GM19468 (cell line): ENCODE measurements around the gene WDFY2.
"Not testable (repeated sequence)": the region's sequence is repeated elsewhere in the genome, so short reads cannot be mapped to it uniquely, and the experiment has no call there.

Source experiments
- ATAC-seq: cut with Tn5 transposase; IDR thresholded peaks from one replicate; pipeline ENCODE4 v1.9.1; 2021; ENCODE audit warnings: mild to moderate bottlenecking, moderate library complexity, moderate number of reproducible peaks; ENCODE audit not compliant: unreplicated experiment; ENCODE audit errors: extremely low read depth

WDFY2 gene

DNA sequence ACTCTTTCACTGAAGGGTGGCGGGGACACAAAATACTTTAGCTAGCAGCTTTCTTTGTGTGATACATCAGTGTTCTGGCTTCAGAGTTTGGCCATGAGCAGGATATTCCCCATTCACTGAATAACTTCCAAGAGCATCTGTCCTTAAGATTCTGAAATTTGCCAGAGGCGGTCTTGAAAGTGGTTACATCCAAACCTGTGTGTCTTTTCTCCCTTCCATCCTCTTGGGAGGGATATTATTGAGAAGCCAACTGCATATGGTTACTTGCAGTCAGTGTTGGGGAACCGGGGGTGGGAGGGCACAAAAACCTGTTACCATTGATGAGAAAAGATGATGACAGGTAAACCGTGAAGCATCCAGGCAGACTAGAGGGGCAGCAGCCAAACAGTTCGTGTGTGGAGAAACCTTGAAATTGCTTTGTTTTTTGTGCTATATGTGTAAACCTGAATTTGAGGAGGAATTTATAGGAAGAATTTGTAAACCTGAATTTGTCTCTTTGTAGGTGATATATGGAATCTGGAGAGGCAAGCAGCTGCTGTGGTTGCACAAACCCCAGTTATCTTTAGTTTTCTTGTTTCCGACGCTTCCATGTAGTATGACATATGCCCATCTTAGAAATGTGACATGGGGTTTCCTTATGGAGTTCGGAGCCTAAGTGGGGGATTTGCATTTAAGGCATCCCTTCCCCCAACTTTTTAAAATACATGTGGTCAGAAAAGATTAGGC is 104.8 kb downstream of the WDFY2 start:
- ATAC-seq = no peak

DNA sequence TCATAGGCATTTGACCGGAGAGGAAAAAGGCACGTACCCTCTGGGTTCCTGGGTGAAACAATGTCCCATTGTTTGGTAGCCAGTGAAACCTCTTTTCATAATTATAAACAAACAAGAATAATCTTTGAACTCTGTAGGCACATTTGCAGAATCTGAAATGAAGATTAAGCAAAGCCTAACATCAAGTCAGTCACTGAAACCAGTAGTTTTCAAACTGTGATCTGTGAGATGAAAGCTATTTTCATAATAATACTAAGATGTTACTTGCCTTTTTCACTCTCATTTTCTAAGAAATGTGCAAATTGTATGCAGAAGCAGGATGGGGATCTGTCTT is 105.4 kb downstream of the WDFY2 start:
- no peak for ATAC-seq

DNA sequence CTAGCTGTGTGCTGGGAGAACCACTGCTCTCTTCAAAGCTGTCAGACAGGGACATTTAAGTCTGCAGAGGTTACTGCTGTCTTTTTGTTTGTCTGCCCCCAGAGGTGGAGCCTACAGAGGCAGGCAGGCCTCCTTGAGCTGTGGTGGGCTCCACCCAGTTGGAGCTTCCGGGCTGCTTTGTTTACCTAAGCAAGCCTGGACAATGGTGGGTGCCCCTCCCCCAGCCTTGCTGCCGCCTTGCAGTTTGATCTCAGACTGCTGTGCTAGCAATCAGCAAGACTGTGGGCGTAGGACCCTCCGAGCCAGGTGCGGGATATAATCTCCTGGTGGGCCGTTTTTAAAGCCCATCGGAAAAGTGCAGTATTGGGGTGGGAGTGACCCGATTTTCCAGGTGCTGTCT is 111.4 kb downstream of the WDFY2 start:
- ATAC-seq = not testable (repeated sequence)

DNA sequence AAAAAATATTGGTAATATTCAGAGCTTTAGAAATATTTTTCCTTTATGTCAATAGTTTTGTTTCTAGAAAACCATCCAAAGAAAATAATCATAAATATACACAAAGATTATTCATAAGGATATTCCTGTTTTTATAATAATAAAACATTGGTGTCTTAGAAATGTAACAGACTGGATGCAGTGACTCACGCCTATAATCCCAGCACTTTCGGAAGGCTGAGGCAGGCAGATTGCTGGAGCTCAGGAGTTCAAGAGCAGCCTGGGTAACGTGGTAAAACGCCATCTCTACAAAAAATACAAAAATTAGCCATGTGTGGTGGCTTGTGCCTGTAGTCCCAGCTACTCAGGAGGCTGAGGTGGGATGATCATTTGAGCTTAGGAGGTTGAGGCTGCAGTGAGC is 112.9 kb downstream of the WDFY2 start:
- ATAC-seq = no peak

DNA sequence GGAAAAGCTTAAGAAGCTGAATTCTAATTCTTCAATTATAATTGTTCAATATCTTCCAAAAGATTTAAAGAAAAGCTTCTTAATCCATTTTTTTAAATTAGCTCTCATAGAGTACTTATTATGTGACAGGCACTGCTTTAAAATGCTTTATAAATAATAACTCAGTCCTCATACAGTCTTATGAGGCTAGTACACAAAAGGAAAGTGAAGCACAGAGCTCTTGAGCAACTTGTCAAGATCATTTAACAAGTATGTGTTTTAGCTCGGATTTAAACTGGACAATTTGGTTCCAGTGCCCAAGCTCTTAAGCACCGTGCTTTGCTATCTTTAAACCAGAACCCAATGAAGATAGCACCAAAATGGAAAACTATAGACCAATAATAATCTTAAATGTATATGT is 113.6 kb downstream of the WDFY2 start:
- ATAC-seq = no peak

DNA sequence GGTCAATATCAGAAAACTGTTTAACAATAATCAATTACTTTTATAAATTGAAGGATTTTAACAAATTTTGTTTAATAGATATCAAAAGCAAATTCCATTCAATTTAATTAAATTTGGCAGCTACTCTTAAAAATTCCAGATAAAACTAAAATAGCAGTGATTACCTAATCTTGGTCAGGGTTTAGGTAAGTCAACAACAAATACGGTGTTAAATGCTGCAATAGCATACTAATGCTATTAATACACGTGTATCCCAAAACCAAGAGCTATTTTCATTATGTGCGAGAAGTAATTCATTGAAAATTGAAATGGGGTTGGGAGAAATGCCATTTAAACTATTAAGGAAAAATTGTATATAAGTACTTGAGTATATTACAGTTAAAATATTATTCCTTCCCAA is 114.1 kb downstream of the WDFY2 start:
- ATAC-seq = no peak

DNA sequence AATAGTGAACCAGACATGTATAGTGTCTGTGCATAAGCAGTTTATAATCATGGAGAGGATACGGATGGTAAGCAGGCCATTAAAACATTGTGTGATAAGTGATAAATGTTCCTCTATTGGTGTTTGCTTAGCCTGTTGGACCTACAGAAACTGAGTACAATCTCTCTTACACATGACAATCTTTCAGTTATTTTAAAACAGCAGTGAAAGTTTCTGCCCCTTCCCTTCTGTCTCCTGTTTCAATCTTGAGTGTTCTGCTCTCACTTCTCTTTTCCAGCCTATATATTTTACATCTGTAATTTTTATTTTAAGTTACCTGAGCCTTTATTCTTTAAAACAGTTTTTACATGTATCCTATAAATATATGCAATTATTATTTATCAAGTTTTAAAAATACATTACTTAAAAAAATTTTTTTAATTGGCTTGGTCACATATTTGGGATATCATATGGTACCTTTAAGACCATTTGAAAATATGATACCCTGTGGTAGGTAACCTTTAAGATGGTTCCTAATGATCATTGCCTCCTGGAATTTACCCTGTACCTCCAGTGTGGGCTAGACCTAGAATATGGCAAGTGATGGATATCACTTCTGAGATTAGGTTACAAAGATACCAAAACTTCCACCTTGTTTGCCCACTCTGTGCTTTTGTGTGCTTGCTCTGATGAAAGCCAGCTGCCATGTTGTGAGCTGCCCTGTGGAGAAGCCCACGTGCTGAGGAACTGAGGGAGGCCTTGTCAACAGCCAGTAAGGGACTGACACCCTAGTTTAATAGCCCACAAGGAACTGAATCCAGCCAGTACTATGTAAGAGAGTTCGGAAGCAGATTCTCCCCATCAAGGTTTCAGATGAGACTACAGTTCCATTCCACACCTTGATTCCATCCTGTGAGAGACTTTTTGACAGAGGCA is 120.4 kb downstream of the WDFY2 start:
- ATAC-seq = peak; percentile 66

DNA sequence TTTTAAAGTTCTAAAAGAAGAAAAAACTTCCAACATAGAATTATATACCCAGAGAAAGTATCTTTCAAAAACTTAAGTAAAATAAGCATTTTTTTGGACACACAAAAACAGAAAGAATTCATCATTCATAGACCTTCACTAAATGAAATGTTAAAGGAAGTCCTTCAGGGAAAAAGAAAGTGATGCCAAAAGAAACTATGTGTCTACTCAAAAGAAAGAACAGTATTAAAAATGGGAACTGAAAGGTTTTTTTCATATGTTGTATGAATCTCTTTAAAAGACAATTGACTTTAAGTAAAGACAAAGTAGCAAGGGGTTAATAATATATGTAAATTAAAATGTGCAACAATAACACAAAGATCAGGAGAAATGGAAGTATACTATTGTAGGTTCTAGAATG is 123.2 kb downstream of the WDFY2 start:
- no peak for ATAC-seq

DNA sequence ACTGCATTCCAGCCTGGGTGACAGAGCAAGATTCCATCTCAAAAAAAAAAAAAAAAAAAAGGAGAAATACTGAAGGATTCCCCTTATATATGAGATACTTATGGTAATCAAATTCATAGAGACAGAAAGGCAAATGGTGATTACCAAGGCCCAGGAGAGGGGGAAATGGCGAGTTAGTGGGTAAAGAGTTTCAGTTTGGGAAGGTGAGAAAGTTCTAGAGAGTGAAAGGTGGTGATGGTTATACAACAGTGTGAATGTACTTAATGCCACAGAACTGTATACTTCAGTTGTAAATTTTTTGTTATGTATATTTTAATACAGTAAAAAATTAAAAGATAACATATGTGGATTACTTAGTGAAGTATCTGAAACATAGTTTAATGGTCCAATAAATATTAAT is 129.5 kb downstream of the WDFY2 start:
- no peak for ATAC-seq

DNA sequence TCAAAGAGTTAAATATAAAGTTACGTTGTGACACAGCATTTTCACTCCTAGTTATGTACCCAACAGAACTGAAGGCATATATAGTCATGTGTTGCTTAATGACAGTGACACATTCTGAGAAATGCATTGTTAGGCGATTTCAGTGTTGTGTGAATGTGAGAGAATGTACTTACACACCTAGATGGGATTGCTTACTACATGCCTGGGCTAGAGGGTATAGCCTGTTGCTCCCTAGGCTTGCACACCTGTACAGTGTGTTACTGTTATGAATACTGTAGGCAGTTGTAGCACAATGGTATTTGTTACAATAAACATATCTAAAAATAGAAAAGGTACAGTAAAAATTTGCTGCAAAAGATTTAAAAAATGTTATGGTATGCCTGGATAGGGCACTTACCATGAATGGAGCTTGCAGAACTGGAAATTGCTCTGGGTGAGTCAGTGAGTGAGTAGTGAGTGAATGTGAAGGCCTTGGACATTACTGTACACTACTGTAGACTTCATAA is 130.5 kb downstream of the WDFY2 start:
- no peak for ATAC-seq

DNA sequence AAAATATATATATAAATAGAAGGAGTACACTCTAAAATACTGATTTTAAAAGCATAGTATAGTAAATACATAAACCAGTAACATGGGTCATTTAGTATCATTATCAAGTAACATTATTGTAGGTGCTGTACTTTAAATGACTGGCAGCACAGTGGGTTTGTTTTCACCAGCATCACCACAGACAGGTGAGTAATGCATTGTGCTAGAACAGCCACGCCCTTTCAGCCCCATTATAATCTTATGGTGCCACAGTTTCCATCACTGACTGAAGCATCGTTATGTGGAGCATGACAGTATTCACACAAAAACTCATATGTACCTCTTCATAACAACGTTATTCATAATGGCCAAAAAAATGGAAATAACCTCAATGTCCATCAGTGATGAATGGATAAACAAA is 131.4 kb downstream of the WDFY2 start:
- ATAC-seq = no peak

DNA sequence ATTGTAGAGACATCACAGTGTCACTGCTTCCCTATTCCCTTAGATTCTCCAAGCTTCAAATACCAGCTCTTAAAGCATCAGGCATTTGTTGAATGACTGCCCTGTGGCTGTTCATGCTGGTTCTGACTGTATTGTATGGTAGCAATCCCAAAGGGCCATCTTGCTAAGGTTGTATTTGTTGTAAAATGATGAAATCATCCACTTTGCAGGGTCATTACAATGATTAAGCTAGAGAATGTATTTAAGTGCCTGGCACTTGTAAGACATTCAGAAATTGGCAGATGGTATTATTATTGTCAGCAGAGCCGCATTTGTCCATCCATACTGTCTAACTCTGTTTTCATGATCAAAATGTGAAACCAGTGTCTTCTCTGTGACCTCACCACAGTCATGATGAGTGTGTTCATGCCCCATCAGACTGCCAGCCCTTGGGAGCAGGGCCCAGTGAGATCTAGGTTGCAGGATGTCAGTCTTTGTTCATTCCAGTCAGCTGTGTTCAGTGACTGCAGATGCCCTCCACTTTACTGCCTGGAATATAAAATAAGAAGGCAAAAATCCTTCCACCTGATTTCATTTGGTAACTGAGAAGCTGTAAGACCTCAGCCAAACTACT is 133.6 kb downstream of the WDFY2 start:
- no peak for ATAC-seq

DNA sequence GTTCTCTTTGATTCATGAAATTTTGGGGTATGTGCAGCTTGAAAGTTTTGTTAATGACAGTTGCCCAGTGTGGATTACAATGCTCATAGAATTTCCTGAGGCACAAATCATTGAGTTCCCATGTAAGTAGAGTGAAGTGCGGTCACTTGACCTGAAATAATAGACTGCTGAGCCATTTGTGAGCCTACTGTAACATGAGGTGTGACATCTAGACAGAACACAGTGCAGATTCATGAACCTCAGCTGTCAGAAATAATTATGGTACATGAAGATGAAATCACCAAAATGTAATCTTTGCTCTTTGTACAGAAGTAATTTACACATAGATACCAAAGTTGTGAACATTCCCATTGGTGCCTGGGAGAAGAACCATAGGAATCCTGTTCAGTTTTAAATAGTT is 135.1 kb downstream of the WDFY2 start:
- ATAC-seq = no peak

DNA sequence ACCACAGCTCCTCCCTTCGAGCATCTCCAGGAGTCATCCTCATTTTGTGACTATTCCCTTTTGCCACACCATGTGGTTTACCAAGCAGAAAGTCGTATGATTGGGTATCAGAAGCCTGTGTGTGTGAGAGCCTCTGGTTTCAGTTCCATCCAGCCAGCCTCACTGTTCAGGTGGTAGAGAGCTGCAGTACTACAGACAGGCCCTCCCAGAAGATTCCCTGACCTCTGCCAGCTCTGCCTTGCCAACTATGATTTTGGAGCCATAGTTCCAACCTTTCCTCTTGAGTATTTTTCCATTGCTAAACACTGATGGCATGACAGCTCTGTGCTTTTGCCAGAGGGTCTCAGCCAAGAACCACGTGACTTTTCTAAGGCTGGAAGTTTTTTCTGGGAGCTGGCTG is 137.2 kb downstream of the WDFY2 start:
- ATAC-seq = no peak

DNA sequence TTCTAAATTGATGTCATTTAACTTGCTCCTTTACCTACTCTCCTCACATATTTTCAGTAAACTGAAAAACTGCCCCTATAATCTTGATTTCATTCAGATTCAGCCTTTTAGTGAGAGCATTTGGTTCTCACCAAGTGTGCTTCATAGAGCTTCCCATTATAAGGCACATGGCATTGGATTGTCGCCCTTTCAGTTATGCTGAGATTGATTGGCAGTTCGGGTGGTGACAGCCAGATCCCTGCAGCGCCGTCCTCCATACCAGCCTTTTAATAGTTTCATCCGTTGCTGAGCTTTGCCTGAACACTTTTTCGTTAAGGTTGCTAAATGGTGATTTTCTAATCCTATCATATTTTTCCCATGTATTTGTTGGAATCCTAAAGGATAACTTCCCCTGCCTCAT is 139.3 kb downstream of the WDFY2 start:
- no peak for ATAC-seq

DNA sequence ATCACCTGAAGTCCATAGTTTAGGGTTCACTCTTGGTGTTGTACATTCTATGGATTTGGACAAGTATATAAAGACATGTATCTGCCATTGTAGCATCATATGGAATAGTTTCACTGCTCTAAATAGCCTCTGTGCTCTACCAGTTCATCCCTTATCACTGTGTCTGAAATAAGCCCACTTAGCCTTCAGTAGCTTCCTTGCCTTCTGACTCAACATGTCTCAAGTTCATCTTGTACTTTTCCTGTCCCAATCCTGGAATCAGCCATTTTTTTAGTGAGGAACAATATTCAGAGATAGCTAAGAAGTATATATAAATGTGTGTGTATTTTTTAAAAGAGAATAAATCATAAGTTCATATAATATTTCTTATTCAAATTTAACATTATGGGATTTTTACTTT is 140.5 kb downstream of the WDFY2 start:
- no peak for ATAC-seq

DNA sequence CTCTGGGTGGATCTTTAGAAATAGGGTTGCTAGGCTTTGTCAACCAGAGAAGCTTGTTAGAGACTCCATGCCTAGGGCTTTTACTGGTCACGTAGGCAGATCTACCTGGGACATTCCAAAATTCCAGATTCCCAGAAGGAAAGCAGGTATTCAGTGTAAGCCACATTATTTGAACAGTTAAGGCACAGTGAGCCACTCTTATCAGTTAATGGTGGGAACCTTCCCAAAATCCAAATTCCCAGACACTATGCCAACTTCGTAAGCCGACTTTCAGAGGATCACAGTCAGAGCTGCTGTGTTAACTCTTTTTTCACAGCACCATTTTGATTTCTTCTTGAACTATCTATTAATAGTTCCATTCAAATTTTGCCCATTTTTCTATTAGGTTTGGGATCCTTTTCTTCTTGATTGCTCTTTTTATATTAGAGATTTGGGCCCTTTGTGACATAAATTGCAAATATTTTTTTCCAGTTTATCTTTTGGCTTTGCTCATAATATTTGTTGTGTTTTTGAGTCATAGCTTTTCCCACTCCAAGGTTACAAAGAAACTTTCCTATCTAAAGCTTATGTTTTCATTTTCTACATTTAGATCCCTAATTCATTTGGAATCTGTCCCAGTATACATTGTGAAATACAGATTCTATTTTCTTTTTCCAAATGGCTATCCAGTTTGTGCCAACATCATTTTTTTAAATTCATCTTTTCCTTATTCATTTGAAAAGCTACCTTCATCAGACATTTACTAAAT is 142.4 kb downstream of the WDFY2 start:
- no peak for ATAC-seq

DNA sequence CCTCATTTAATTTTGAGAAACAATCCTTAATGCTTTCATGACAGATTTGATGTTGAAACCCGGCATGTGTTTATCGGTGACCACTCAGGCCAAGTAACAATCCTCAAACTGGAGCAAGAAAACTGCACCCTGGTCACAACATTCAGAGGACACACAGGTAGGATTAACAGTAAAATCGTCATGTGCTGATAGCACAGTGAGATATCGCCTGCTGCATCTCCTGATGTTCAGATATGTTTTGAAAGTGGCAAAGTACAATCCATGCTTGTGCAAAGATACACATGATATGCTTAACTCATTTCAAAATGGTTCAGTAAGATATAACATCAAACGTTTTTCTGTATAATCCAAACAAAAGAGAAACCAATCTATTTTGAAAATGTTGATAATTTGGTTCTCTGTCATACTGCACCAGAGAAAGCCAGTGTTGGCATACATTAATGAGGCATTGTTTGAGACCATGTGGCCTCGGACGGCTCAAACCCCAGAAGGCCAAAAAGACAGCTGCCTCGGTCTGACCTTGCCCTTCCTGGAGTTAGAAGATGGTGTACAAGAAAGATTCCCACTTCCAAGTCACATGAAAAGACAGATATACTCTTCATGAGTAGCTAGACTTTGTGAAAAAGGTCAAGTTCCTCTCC is 143.5 kb downstream of the WDFY2 start:
- ATAC-seq = no peak

DNA sequence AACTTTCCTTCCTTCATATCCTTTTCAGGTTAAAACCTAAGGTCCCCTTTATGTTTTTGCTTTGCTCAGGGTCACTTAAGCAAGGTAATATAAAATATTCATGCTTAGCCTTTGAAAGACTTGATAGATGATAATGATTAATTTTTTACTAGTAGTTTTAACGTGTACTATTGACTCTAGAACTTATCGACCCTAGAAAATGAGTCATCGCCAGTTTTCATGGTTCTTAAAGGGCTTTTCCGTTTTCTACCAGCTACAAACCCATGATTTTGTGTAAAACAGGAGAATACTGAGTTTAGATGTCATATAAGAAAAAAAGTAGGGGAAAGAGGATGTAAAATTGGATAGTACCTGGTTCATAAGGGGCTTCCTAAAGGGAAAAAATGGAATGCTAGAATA is 144.0 kb downstream of the WDFY2 start:
- no peak for ATAC-seq

DNA sequence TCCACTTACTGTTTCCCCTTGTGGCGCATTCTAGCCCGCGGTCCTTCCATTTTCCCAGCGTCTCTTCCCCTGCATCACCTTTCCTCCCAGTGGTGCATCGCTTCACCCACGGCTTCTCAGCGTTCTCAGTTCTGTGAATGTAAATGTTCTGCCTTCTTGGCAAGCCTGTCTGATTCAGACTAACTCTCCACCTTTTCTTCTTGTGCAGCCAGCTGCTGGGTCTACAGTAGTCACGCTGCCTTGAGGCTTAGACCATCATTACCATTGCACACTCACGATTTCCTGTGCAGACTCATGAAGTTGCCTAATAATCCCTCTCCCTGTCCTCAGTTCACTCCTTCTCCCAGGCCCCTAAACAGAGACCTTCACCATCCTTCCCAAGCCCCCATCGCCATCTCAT is 144.7 kb downstream of the WDFY2 start:
- no peak for ATAC-seq
